Measurements from ENCODE around the gene ANKIB1. TPM values are rescaled to one million over a fixed set of nuclear protein-coding genes. Genes with fewer than 3 reads are reported as not detected.

The ANKIB1 gene
- total RNA-seq = 10 to 100 TPM; 34.1 to 66.1 (median 58.2) TPM

- Histone ChIP-seq H3K4me1 (peaks cover 35% of the 10 kb centered on the region), H3K27ac (peak within 1 kb of the TSS; percentile 94), H3K4me3 (peak within 1 kb of the TSS; percentile 97), H3K36me3 (no peaks in the 10 kb centered on the region), H3K9me3 (no peaks in the 10 kb centered on the region), H3K27me3 (no peaks in the 10 kb centered on the region)
- peak; percentile 93 to 95 for DNase-seq (ENCODE audit: low spot score in 2 of 2)
- TF ChIP-seq POLR2A (IDR thresholded peaks at IDR 0.05) (no peak), CTCF (IDR thresholded peaks at IDR 0.05) (peak in 1 of 2 donors; percentile 20), POLR2AphosphoS5 (IDR thresholded peaks at IDR 0.05) (peak; percentile 11 to 69 (median 49)), EP300 (IDR thresholded peaks at IDR 0.05) (no peak)
- WGBS = under 1% methylated on average over 42 of the region's 71 CpGs
Measured at GRCh38 chr7:92245487-92246359, at the start of gene ANKIB1, which contains the start of gene KRIT1. ANKIB1 (plus strand) TSS chr7:92245974; CDS start chr7:92294979, 49,005 bp downstream. KRIT1 (minus strand) TSS chr7:92245914; CDS start chr7:92242135, 3,779 bp downstream.

- Histone ChIP-seq H3K4me3 (no peak overlapping the region), H3K27ac (no peak overlapping the region), H3K36me3 (peaks cover 77% of the 10 kb centered on the region), H3K27me3 (no peaks in the 10 kb centered on the region), H3K4me1 (no peaks in the 10 kb centered on the region), H3K9me3 (no peaks in the 10 kb centered on the region)
- TF ChIP-seq POLR2AphosphoS5 (IDR thresholded peaks at IDR 0.05) (no peak), EP300 (IDR thresholded peaks at IDR 0.05) (no peak), POLR2A (IDR thresholded peaks at IDR 0.05) (no peak), CTCF (IDR thresholded peaks at IDR 0.05) (no peak)
- WGBS = 93% methylated on average over 1 of the region's 1 CpG
- no peak for DNase-seq (ENCODE audit: low spot score in 2 of 2)
Measured at GRCh38 chr7:92200791-92201190, 45.0 kb upstream of the ANKIB1 start.

GRCh38 chr7:92205987-92206386, 39.8 kb upstream of the ANKIB1 start:
- H3K36me3 ChIP-seq = peaks cover 63% of the 10 kb centered on the region
- no peak for TF ChIP-seq POLR2AphosphoS5 (IDR thresholded peaks at IDR 0.05)
- no peak for TF ChIP-seq CTCF (IDR thresholded peaks at IDR 0.05)
- no peak for TF ChIP-seq EP300 (IDR thresholded peaks at IDR 0.05)
- TF ChIP-seq POLR2A (IDR thresholded peaks at IDR 0.05) = no peak
- H3K27me3 ChIP-seq = no peaks in the 10 kb centered on the region
- no peak overlapping the region for H3K4me3 ChIP-seq
- no peak for DNase-seq (ENCODE audit: low spot score in 2 of 2)
- no peaks in the 10 kb centered on the region for H3K9me3 ChIP-seq
- H3K27ac ChIP-seq = no peak overlapping the region
- H3K4me1 ChIP-seq = no peaks in the 10 kb centered on the region
- 100% methylated on average over 2 of the region's 3 CpGs for WGBS

GRCh38 chr7:92206672-92207071, 39.1 kb upstream of the ANKIB1 start:
- Histone ChIP-seq H3K27ac (no peak overlapping the region), H3K36me3 (peaks cover 65% of the 10 kb centered on the region), H3K27me3 (no peaks in the 10 kb centered on the region), H3K9me3 (no peaks in the 10 kb centered on the region), H3K4me1 (no peaks in the 10 kb centered on the region), H3K4me3 (no peak overlapping the region)
- 93% methylated on average over 1 of the region's 1 CpG for WGBS
- no peak for DNase-seq (ENCODE audit: low spot score in 2 of 2)
- no peak for TF ChIP-seq POLR2A (IDR thresholded peaks at IDR 0.05)
- TF ChIP-seq EP300 (IDR thresholded peaks at IDR 0.05) = no peak
- TF ChIP-seq CTCF (IDR thresholded peaks at IDR 0.05) = no peak
- TF ChIP-seq POLR2AphosphoS5 (IDR thresholded peaks at IDR 0.05) = no peak

GRCh38 chr7:92221766-92222165, 24.0 kb upstream of the ANKIB1 start:
- no peak for DNase-seq (ENCODE audit: low spot score in 2 of 2)
- Histone ChIP-seq H3K4me1 (no peaks in the 10 kb centered on the region), H3K4me3 (no peak overlapping the region), H3K36me3 (peaks cover 75% of the 10 kb centered on the region), H3K27me3 (no peaks in the 10 kb centered on the region), H3K9me3 (no peaks in the 10 kb centered on the region), H3K27ac (no peak overlapping the region)
- WGBS = 64% methylated on average over 3 of the region's 3 CpGs
- TF ChIP-seq CTCF (IDR thresholded peaks at IDR 0.05) (no peak), POLR2AphosphoS5 (IDR thresholded peaks at IDR 0.05) (no peak), EP300 (IDR thresholded peaks at IDR 0.05) (no peak), POLR2A (IDR thresholded peaks at IDR 0.05) (no peak)

All from suprapubic skin (tissue), 4 donors.